HG03095 (cell line): ENCODE results near the gene MUTYH.
"Not testable (repeated sequence)": the region's sequence is repeated elsewhere in the genome, so short reads cannot be mapped to it uniquely, and the experiment has no call there.

Source experiments
- ATAC-seq: cut with Tn5 transposase; IDR thresholded peaks from one replicate; pipeline ENCODE4 v1.9.1; 2021; ENCODE audit warnings: moderate library complexity; ENCODE audit not compliant: unreplicated experiment

MUTYH gene

GRCh38 chr1:45339789-45340558 lies at the start of gene MUTYH, which contains the start of gene TOE1:
Gene MUTYH (minus strand): TSS chr1:45340440. CDS start chr1:45334505, 5,935 bp downstream.
Gene TOE1 (plus strand): TSS chr1:45340170. CDS start chr1:45340253, 83 bp downstream.
- peak; percentile 69 for ATAC-seq

GRCh38 chr1:45386219-45386618 lies 46.0 kb upstream of the MUTYH start:
- no peak for ATAC-seq

GRCh38 chr1:45385302-45385701 lies 45.1 kb upstream of the MUTYH start:
- no peak for ATAC-seq

GRCh38 chr1:45384213-45384612 lies 44.0 kb upstream of the MUTYH start:
- not testable (repeated sequence) for ATAC-seq

- ATAC-seq = no peak
Measured at GRCh38 chr1:45383191-45383590, 43.0 kb upstream of the MUTYH start.

- no peak for ATAC-seq
Measured at GRCh38 chr1:45381243-45381642, 41.0 kb upstream of the MUTYH start.

GRCh38 chr1:45380730-45381129 lies 40.5 kb upstream of the MUTYH start:
- ATAC-seq = no peak

GRCh38 chr1:45380125-45380524 lies 39.9 kb upstream of the MUTYH start:
- no peak for ATAC-seq

GRCh38 chr1:45379524-45379923 lies 39.3 kb upstream of the MUTYH start:
- no peak for ATAC-seq

- no peak for ATAC-seq
Measured at GRCh38 chr1:45378184-45378583, 37.9 kb upstream of the MUTYH start.

GRCh38 chr1:45375104-45376090 lies 35.2 kb upstream of the MUTYH start:
- no peak for ATAC-seq

- ATAC-seq = no peak
Measured at GRCh38 chr1:45373573-45373972, 33.3 kb upstream of the MUTYH start.

- ATAC-seq = no peak
Measured at GRCh38 chr1:45370575-45370974, 30.3 kb upstream of the MUTYH start.

GRCh38 chr1:45365051-45365450 lies 24.8 kb upstream of the MUTYH start:
- ATAC-seq = peak; percentile 68

GRCh38 chr1:45364294-45364693 lies 24.1 kb upstream of the MUTYH start:
- no peak for ATAC-seq

GRCh38 chr1:45360981-45361380 lies 20.7 kb upstream of the MUTYH start:
- not testable (repeated sequence) for ATAC-seq

GRCh38 chr1:45359882-45360513 lies 19.8 kb upstream of the MUTYH start:
- ATAC-seq = no peak

GRCh38 chr1:45356186-45356585 lies 15.9 kb upstream of the MUTYH start:
- ATAC-seq = no peak

GRCh38 chr1:45355683-45356082 lies 15.4 kb upstream of the MUTYH start:
- ATAC-seq = no peak

- no peak for ATAC-seq
Measured at GRCh38 chr1:45354838-45355237, 14.6 kb upstream of the MUTYH start.

- ATAC-seq = no peak
Measured at GRCh38 chr1:45353685-45354084, 13.4 kb upstream of the MUTYH start.
